Liver (tissue), 3 donors: ENCODE data around the gene FUT9.

ENCODE experiments used
- CTCF ChIP-seq: fragments of 150-350 bp; IDR thresholded peaks from 2 replicates; pipeline ENCODE4 v1.5.1; 2017; ENCODE audit warnings: improper control_type of control experiment, low read depth, low read length; ENCODE audit not compliant: missing input control
- EGR1 ChIP-seq, 2 donors: IDR thresholded peaks; 2 replicates each; pipeline ENCODE4 v1.6.1; 2016 to 2018; ENCODE audit warnings: antibody characterized with exemption in 2 of 2, low read depth in 2 of 2
- GABPA ChIP-seq, 2 donors: IDR thresholded peaks in 1 of 2; conservative IDR thresholded peaks in 1 of 2; 2 replicates each; pipeline ENCODE4 v1.6.1; 2016; ENCODE audit warnings: antibody characterized with exemption in 2 of 2, mild to moderate bottlenecking in 1 of 2, moderate library complexity in 1 of 2
- JUND ChIP-seq, 2 donors: IDR thresholded peaks; 2 replicates each; pipeline ENCODE4 v1.6.1; 2016; ENCODE audit warnings: antibody characterized with exemption in 2 of 2
- RAD21 ChIP-seq, 2 donors: IDR thresholded peaks; 2 replicates each; pipeline ENCODE4 v1.6.1; 2016; ENCODE audit warnings: antibody characterized with exemption in 2 of 2, mild to moderate bottlenecking in 2 of 2
- RXRA ChIP-seq, 2 donors: IDR thresholded peaks; 2 replicates each; pipeline ENCODE4 v1.6.1; 2017 to 2018; ENCODE audit warnings: antibody characterized with exemption in 2 of 2, mild to moderate bottlenecking in 1 of 2
- TAF1 ChIP-seq: conservative IDR thresholded peaks from 2 replicates; pipeline ENCODE4 v1.6.1; 2016; ENCODE audit warnings: antibody characterized with exemption, mild to moderate bottlenecking
- YY1 ChIP-seq: IDR thresholded peaks from 2 replicates; pipeline ENCODE4 v1.6.1; 2016; ENCODE audit warnings: antibody characterized with exemption, mild to moderate bottlenecking
- ZBTB33 ChIP-seq: IDR thresholded peaks from 2 replicates; pipeline ENCODE4 v1.6.1; 2016; ENCODE audit warnings: antibody characterized with exemption
- donor health status: healthy.
- donor health status: healthy.

- TF ChIP-seq YY1 (no peak), CTCF (no peak), JUND (IDR thresholded peaks at IDR 0.05) (no peak), RXRA (IDR thresholded peaks at IDR 0.05) (no peak), RAD21 (IDR thresholded peaks at IDR 0.05) (no peak), GABPA (IDR thresholded peaks at IDR 0.05 in 1 of 2, conservative IDR thresholded peaks at IDR 0.05 in 1 of 2) (no peak), EGR1 (IDR thresholded peaks at IDR 0.05; ENCODE audit: low read depth in 2 of 2) (no peak), ZBTB33 (no peak), TAF1 (no peak)
Observed at GRCh38 chr6:95998133-95998532, 17.6 kb upstream of the FUT9 start.
